Neural cell (in vitro differentiated cells): ENCODE data around the gene TCTN1. TPM values are rescaled to one million over a fixed set of nuclear protein-coding genes. Genes with fewer than 3 reads are reported as not detected.

Experiments used
- H2AFZ ChIP-seq: fragments of 200-600, 300-800 bp; sonication (generic), shearing (Covaris generic); 2 replicates; pipeline ENCODE4 v1.6.0; 2014; ENCODE audit warnings: low read depth, mild to moderate bottlenecking, antibody characterized with exemption, low read length, moderate library complexity
- H3F3A ChIP-seq: fragments of 200-600 bp; shearing (Covaris generic); 2 replicates; pipeline ENCODE4 v1.6.1; 2016; ENCODE audit warnings: mild to moderate bottlenecking, moderate library complexity, mixed read lengths, antibody characterized with exemption, low read length; ENCODE audit not compliant: insufficient read depth, poor library complexity, severe bottlenecking
- H3K27ac ChIP-seq: fragments of 200-600, 300-800 bp; sonication (generic), shearing (Covaris generic); 2 replicates; pipeline ENCODE4 v1.5.1; 2014; ENCODE audit warnings: mild to moderate bottlenecking, low read length, moderate library complexity
- H3K27me3 ChIP-seq: fragments of 300-800, 200-600 bp; sonication (generic), shearing (Covaris generic); 2 replicates; pipeline ENCODE4 v1.6.0; 2014; ENCODE audit warnings: mild to moderate bottlenecking, low read depth, low read length, moderate library complexity; ENCODE audit not compliant: insufficient read depth
- H3K36me3 ChIP-seq: fragments of 300-800, 200-600 bp; sonication (generic), shearing (Covaris generic); 2 replicates; pipeline ENCODE4 v1.5.1; 2014; ENCODE audit warnings: mild to moderate bottlenecking, antibody characterized with exemption, low read length, moderate library complexity; ENCODE audit not compliant: insufficient read depth
- H3K4me2 ChIP-seq: fragments of 300-800, 200-600 bp; sonication (generic), shearing (Covaris generic); 2 replicates; pipeline ENCODE4 v1.6.0; 2014; ENCODE audit warnings: mild to moderate bottlenecking, low read length
- H3K4me3 ChIP-seq: fragments of 300-800, 200-600 bp; sonication (generic), shearing (Covaris generic); 2 replicates; pipeline ENCODE4 v1.5.1; 2014; ENCODE audit warnings: mild to moderate bottlenecking, low read length, moderate library complexity
- H3K79me2 ChIP-seq: fragments of 200-600 bp; shearing (Covaris generic); replicated peaks from 2 replicates; pipeline ENCODE4 v1.6.0; 2014; ENCODE audit warnings: mild to moderate bottlenecking, low read length, moderate library complexity; ENCODE audit not compliant: insufficient read depth
- H3K9ac ChIP-seq: fragments of 300-800, 200-600 bp; sonication (generic), shearing (Covaris generic); 2 replicates; pipeline ENCODE4 v1.6.1; 2016; ENCODE audit warnings: mild to moderate bottlenecking, low read length, mixed read lengths
- H3K9me2 ChIP-seq: fragments of 200-600 bp; shearing (Covaris generic); 2 replicates; pipeline ENCODE4 v1.6.1; 2016; ENCODE audit warnings: mild to moderate bottlenecking, low read length, mixed read lengths; ENCODE audit not compliant: insufficient read depth
- H3K9me3 ChIP-seq: fragments of 200-600, 300-800 bp; sonication (generic), shearing (Covaris generic); 2 replicates; pipeline ENCODE4 v1.6.1; 2016; ENCODE audit warnings: mild to moderate bottlenecking, mixed run types, low read length, moderate library complexity, mixed read lengths
- H4K20me1 ChIP-seq: fragments of 200-600 bp; shearing (Covaris generic); 2 replicates; pipeline ENCODE4 v1.6.1; 2016; ENCODE audit warnings: mild to moderate bottlenecking, mixed run types; ENCODE audit not compliant: insufficient read depth
- EP300 ChIP-seq: fragments of 450-650 bp; conservative IDR thresholded peaks from 2 replicates; pipeline ENCODE4 v1.6.1; 2014; ENCODE audit warnings: antibody characterized with exemption, mild to moderate bottlenecking, moderate library complexity; ENCODE audit not compliant: poor library complexity, severe bottlenecking
- EZH2 ChIP-seq: fragments of 200-600, 300-800 bp; shearing (Covaris generic), sonication (generic); IDR thresholded peaks from 2 replicates; pipeline ENCODE4 v1.6.1; 2014; ENCODE audit warnings: antibody characterized with exemption, low read length, borderline replicate concordance, mild to moderate bottlenecking; ENCODE audit not compliant: insufficient read depth, poor library complexity, severe bottlenecking
- MXI1 ChIP-seq: fragments of 450-650 bp; conservative IDR thresholded peaks from 2 replicates; pipeline ENCODE4 v1.6.1; 2014; ENCODE audit warnings: antibody characterized with exemption, mild to moderate bottlenecking; ENCODE audit not compliant: poor library complexity, severe bottlenecking
- POLR2AphosphoS5 ChIP-seq: IDR thresholded peaks from 2 replicates; pipeline ENCODE4 v1.6.1; 2012
- RAD21 ChIP-seq: fragments of 450-650 bp; conservative IDR thresholded peaks from 2 replicates; pipeline ENCODE4 v1.6.1; 2014; ENCODE audit warnings: antibody characterized with exemption, mild to moderate bottlenecking, moderate library complexity
- SMC3 ChIP-seq: fragments of 450-650 bp; conservative IDR thresholded peaks from 2 replicates; pipeline ENCODE4 v1.6.1; 2014; ENCODE audit warnings: antibody characterized with exemption, mild to moderate bottlenecking, moderate library complexity; ENCODE audit not compliant: poor library complexity
- TAF1 ChIP-seq: IDR thresholded peaks from 2 replicates; pipeline ENCODE4 v1.6.1; 2012; ENCODE audit warnings: low read depth
- polyA plus RNA-seq: library from polyadenylated mRNA; depleted of rRNA; stranded (reverse); fragments of >200 nt; gene quantifications from 2 replicates; pipeline ENCODE4 v1.2.3, GENCODE V29; 2014
- TF ChIP-seq, protein P1 (sequence below): IDR thresholded peaks from 2 replicates; pipeline ENCODE4 v1.6.1; 2012; ENCODE audit warnings: borderline replicate concordance
- TF ChIP-seq, protein P2 (sequence below): fragments of 450-650 bp; IDR thresholded peaks from 2 replicates; pipeline ENCODE4 v1.5.1; 2014; ENCODE audit warnings: antibody characterized with exemption, mild to moderate bottlenecking, moderate library complexity; ENCODE audit not compliant: poor library complexity, severe bottlenecking

The TCTN1 gene
- polyA plus RNA-seq, 1 donor from 2014 or later, result 58.3 TPM

DNA sequence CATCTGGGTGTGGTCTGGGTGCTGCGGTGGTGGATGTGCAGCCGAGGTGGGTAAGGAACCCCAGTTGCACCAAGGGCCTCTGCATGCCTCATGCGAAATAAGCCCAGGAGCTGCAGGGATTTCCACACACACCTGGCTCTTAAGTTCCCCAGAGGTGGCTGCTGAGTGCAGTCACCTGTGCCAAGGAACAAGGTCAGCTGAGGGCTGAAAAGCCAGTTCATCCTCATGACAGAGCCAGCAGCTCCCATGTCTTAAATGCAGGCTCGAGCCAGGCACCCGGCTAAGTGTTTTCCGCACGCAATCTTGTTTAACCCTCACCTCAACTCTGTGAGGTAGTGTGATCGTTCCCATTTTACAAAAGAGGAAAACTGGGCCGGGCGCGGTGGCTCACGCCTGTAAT is 65.3 kb downstream of the TCTN1 start:
- Histone ChIP-seq H3K4me3 (no peak overlapping the region), H3F3A (no peaks in the 10 kb centered on the region), H4K20me1 (no peaks in the 10 kb centered on the region), H3K79me2 (no peaks in the 10 kb centered on the region), H3K9ac (no peak overlapping the region), H3K4me2 (no peak overlapping the region), H3K9me2 (no peaks in the 10 kb centered on the region), H3K27ac (no peak overlapping the region), H3K27me3 (no peaks in the 10 kb centered on the region), H2AFZ (no peak overlapping the region), H3K9me3 (no peaks in the 10 kb centered on the region), H3K36me3 (no peaks in the 10 kb centered on the region)
- TF ChIP-seq RAD21 (no peak), POLR2AphosphoS5 (no peak), EZH2 (no peak), MXI1 (no peak), TAF1 (no peak), EP300 (no peak), SMC3 (no peak)
- TF ChIP-seq, protein P1, sequence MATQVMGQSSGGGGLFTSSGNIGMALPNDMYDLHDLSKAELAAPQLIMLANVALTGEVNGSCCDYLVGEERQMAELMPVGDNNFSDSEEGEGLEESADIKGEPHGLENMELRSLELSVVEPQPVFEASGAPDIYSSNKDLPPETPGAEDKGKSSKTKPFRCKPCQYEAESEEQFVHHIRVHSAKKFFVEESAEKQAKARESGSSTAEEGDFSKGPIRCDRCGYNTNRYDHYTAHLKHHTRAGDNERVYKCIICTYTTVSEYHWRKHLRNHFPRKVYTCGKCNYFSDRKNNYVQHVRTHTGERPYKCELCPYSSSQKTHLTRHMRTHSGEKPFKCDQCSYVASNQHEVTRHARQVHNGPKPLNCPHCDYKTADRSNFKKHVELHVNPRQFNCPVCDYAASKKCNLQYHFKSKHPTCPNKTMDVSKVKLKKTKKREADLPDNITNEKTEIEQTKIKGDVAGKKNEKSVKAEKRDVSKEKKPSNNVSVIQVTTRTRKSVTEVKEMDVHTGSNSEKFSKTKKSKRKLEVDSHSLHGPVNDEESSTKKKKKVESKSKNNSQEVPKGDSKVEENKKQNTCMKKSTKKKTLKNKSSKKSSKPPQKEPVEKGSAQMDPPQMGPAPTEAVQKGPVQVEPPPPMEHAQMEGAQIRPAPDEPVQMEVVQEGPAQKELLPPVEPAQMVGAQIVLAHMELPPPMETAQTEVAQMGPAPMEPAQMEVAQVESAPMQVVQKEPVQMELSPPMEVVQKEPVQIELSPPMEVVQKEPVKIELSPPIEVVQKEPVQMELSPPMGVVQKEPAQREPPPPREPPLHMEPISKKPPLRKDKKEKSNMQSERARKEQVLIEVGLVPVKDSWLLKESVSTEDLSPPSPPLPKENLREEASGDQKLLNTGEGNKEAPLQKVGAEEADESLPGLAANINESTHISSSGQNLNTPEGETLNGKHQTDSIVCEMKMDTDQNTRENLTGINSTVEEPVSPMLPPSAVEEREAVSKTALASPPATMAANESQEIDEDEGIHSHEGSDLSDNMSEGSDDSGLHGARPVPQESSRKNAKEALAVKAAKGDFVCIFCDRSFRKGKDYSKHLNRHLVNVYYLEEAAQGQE, result no peak
- TF ChIP-seq, protein P2, sequence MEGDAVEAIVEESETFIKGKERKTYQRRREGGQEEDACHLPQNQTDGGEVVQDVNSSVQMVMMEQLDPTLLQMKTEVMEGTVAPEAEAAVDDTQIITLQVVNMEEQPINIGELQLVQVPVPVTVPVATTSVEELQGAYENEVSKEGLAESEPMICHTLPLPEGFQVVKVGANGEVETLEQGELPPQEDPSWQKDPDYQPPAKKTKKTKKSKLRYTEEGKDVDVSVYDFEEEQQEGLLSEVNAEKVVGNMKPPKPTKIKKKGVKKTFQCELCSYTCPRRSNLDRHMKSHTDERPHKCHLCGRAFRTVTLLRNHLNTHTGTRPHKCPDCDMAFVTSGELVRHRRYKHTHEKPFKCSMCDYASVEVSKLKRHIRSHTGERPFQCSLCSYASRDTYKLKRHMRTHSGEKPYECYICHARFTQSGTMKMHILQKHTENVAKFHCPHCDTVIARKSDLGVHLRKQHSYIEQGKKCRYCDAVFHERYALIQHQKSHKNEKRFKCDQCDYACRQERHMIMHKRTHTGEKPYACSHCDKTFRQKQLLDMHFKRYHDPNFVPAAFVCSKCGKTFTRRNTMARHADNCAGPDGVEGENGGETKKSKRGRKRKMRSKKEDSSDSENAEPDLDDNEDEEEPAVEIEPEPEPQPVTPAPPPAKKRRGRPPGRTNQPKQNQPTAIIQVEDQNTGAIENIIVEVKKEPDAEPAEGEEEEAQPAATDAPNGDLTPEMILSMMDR, result no peak

DNA sequence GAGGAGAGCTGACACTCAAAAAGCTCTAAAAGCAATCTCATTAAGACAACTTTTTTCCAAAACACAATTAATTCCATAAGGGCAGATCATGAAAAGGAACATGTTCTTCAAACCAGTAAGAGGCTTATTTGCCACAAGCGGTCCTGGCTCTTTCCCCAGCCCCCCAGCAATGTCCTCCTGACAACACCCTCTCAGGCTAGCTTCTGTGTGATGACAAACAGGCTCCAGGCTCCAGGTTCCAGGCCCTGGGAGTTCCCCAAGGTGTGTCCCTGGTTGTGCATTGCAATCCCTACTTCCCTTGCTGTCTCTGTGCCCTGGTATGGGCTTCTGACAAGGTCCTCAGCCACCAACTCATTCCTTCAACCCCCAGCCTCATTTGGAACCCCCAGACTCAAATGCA is 66.1 kb downstream of the TCTN1 start:
- Histone ChIP-seq H2AFZ (no peak overlapping the region), H3K4me3 (no peak overlapping the region), H4K20me1 (no peaks in the 10 kb centered on the region), H3F3A (no peaks in the 10 kb centered on the region), H3K27ac (no peak overlapping the region), H3K27me3 (no peaks in the 10 kb centered on the region), H3K9me3 (no peaks in the 10 kb centered on the region), H3K4me2 (no peak overlapping the region), H3K79me2 (no peaks in the 10 kb centered on the region), H3K9me2 (no peaks in the 10 kb centered on the region), H3K36me3 (no peaks in the 10 kb centered on the region), H3K9ac (no peak overlapping the region)
- TF ChIP-seq, protein P1, result no peak
- TF ChIP-seq, protein P2, result no peak
